Lower leg skin (tissue), 3 donors: ENCODE measurements around the gene CTNNA2.

Source experiments
- POLR2A ChIP-seq, 2 donors: fragments of 450-650 bp; IDR thresholded peaks; one replicate each; pipeline ENCODE4 v1.6.1; 2016 to 2017; ENCODE audit warnings: antibody characterized with exemption in 2 of 2, mild to moderate bottlenecking in 1 of 2, moderate library complexity in 1 of 2
- TF ChIP-seq, protein P1 (sequence below), 3 donors: fragments of 450-650 bp; IDR thresholded peaks; one replicate each; pipeline ENCODE4 v1.5.1; 2016; ENCODE audit warnings: antibody characterized with exemption in 3 of 3, mild to moderate bottlenecking in 3 of 3, moderate library complexity in 2 of 3

DNA sequence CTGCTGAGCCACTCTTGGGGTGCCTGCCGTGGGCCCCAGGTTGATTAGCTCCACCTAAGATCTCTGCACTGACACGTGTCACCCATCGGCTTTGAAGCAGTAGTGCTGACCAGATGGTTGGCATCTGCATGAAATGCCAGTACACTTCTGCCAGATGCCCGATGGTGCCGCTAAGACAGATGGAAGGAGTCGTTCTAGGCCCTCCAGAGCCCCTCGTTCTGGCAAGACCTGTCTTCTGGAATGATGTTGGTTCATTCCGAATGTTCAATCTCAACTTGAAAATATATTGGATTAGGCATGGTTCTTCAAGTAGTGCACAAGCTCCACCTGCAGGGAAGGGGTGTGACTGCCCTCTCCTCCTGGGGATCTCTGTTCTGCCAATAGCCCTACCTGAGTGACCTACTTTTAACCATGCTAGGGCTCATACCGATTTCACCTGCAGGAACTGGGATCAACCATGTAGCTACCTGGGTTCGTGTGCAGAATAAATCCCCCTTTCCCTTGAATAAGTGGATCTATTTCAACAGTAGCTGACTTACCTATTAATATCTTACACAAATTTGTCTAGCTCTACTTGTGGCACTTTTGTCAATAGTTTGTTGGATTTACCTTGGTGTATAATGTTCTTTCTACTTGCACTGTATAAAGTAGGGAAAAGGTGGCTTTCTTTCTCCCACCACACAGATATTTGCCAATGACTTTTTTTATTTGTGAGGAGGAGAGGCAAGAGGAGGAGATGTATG is 342.6 kb downstream of the CTNNA2 start:
- TF ChIP-seq POLR2A (IDR thresholded peaks at IDR 0.05) = no peak
- TF ChIP-seq, protein P1, sequence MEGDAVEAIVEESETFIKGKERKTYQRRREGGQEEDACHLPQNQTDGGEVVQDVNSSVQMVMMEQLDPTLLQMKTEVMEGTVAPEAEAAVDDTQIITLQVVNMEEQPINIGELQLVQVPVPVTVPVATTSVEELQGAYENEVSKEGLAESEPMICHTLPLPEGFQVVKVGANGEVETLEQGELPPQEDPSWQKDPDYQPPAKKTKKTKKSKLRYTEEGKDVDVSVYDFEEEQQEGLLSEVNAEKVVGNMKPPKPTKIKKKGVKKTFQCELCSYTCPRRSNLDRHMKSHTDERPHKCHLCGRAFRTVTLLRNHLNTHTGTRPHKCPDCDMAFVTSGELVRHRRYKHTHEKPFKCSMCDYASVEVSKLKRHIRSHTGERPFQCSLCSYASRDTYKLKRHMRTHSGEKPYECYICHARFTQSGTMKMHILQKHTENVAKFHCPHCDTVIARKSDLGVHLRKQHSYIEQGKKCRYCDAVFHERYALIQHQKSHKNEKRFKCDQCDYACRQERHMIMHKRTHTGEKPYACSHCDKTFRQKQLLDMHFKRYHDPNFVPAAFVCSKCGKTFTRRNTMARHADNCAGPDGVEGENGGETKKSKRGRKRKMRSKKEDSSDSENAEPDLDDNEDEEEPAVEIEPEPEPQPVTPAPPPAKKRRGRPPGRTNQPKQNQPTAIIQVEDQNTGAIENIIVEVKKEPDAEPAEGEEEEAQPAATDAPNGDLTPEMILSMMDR (IDR thresholded peaks at IDR 0.05) = no peak
